HUES64 (cell line): ENCODE data around the gene SIGLECL1.
"Not testable (repeated sequence)": the region's sequence is repeated elsewhere in the genome, so short reads cannot be mapped to it uniquely, and the experiment has no call there.

Experiments
- H3K27ac ChIP-seq: 2 replicates; pipeline ENCODE4 v1.7.0; 2013; ENCODE audit warnings: low read depth, low read length, inconsistent platforms
- H3K27me3 ChIP-seq: 2 replicates; pipeline ENCODE4 v1.6.1; 2013; ENCODE audit warnings: mild to moderate bottlenecking, low read length; ENCODE audit not compliant: insufficient read depth
- H3K36me3 ChIP-seq: 2 replicates; pipeline ENCODE4 v1.6.1; 2013; ENCODE audit warnings: mild to moderate bottlenecking, low read length; ENCODE audit not compliant: insufficient read depth
- H3K4me1 ChIP-seq: 2 replicates; pipeline ENCODE4 v1.6.1; 2013; ENCODE audit warnings: mild to moderate bottlenecking, low read length, moderate library complexity; ENCODE audit not compliant: insufficient read depth
- H3K4me3 ChIP-seq: 2 replicates; pipeline ENCODE4 v1.5.1; 2013; ENCODE audit warnings: mild to moderate bottlenecking, low read length, moderate library complexity
- H3K9ac ChIP-seq: 2 replicates; pipeline ENCODE4 v1.6.1; 2013; ENCODE audit warnings: mild to moderate bottlenecking, low read depth, low read length
- H3K9me3 ChIP-seq: 2 replicates; pipeline ENCODE4 v1.6.1; 2013; ENCODE audit warnings: low read depth, low read length; ENCODE audit not compliant: insufficient read depth
- WGBS: fragments of 150-250, 120-280 bp; methylation state at CpG from one replicate; pipeline ENCODE4 v1.1.7; 2013; ENCODE audit warnings: missing lambda C conversion rate; 5-methylcytosine and 5-hydroxymethylcytosine counted together

The SIGLECL1 gene

GRCh38 chr19:51224163-51224641 is 26.7 kb upstream of the SIGLECL1 start:
- H3K27me3 ChIP-seq, result no peaks in the 10 kb centered on the region
- no peaks in the 10 kb centered on the region for H3K9me3 ChIP-seq
- no peaks in the 10 kb centered on the region for H3K36me3 ChIP-seq
- no peak overlapping the region for H3K4me3 ChIP-seq
- 75% methylated on average over 3 of the region's 3 CpGs for WGBS
- H3K9ac ChIP-seq, result no peak overlapping the region
- H3K27ac ChIP-seq, result no peak overlapping the region
- no peaks in the 10 kb centered on the region for H3K4me1 ChIP-seq

GRCh38 chr19:51224898-51225393 is 25.9 kb upstream of the SIGLECL1 start, which contains the start of gene CD33:
Gene CD33 (plus strand): TSS chr19:51225080. CDS start chr19:51225119, 39 bp downstream.
- H3K9ac ChIP-seq, H3K9me3 ChIP-seq, H3K4me3 ChIP-seq, H3K27me3 ChIP-seq, H3K4me1 ChIP-seq, H3K36me3 ChIP-seq, H3K27ac ChIP-seq: not testable (repeated sequence)
- 87% methylated on average over 10 of the region's 11 CpGs for WGBS

GRCh38 chr19:51226067-51226466 is 24.8 kb upstream of the SIGLECL1 start:
- Histone ChIP-seq H3K9ac (no peak overlapping the region), H3K27me3 (no peaks in the 10 kb centered on the region), H3K4me1 (no peaks in the 10 kb centered on the region), H3K27ac (no peak overlapping the region), H3K9me3 (no peaks in the 10 kb centered on the region), H3K36me3 (no peaks in the 10 kb centered on the region), H3K4me3 (no peak overlapping the region)
- 94% methylated on average over 3 of the region's 3 CpGs for WGBS

- H3K4me1 ChIP-seq, result no peaks in the 10 kb centered on the region
- 86% methylated on average over 2 of the region's 2 CpGs for WGBS
- no peak overlapping the region for H3K27ac ChIP-seq
- no peaks in the 10 kb centered on the region for H3K27me3 ChIP-seq
- no peaks in the 10 kb centered on the region for H3K9me3 ChIP-seq
- no peak overlapping the region for H3K9ac ChIP-seq
- H3K4me3 ChIP-seq, result no peak overlapping the region
- no peaks in the 10 kb centered on the region for H3K36me3 ChIP-seq
Measured at GRCh38 chr19:51227326-51227725, 23.6 kb upstream of the SIGLECL1 start.

- Histone ChIP-seq H3K4me3 (no peak overlapping the region), H3K9ac (no peak overlapping the region), H3K4me1 (no peaks in the 10 kb centered on the region), H3K9me3 (no peaks in the 10 kb centered on the region), H3K27me3 (no peaks in the 10 kb centered on the region), H3K27ac (no peak overlapping the region), H3K36me3 (no peaks in the 10 kb centered on the region)
- WGBS, result 85% methylated on average over 2 of the region's 2 CpGs
Measured at GRCh38 chr19:51227966-51228365, 22.9 kb upstream of the SIGLECL1 start.

- no peak overlapping the region for H3K27ac ChIP-seq
- H3K4me3 ChIP-seq, result no peak overlapping the region
- H3K27me3 ChIP-seq, result no peaks in the 10 kb centered on the region
- H3K9ac ChIP-seq, result no peak overlapping the region
- WGBS, result 91% methylated on average over 7 of the region's 7 CpGs
- H3K9me3 ChIP-seq, result no peaks in the 10 kb centered on the region
- no peaks in the 10 kb centered on the region for H3K4me1 ChIP-seq
- no peaks in the 10 kb centered on the region for H3K36me3 ChIP-seq
Measured at GRCh38 chr19:51240866-51241265, 10.0 kb upstream of the SIGLECL1 start.

GRCh38 chr19:51242881-51243630 is 7.8 kb upstream of the SIGLECL1 start:
- 93% methylated on average over 8 of the region's 8 CpGs for WGBS
- Histone ChIP-seq H3K4me1 (no peaks in the 10 kb centered on the region), H3K36me3 (no peaks in the 10 kb centered on the region), H3K27me3 (no peaks in the 10 kb centered on the region), H3K9me3 (no peaks in the 10 kb centered on the region), H3K4me3 (no peak overlapping the region), H3K27ac (no peak overlapping the region), H3K9ac (no peak overlapping the region)

GRCh38 chr19:51246164-51246552 is 4.7 kb upstream of the SIGLECL1 start:
- Histone ChIP-seq H3K4me1 (no peaks in the 10 kb centered on the region), H3K9me3 (no peaks in the 10 kb centered on the region), H3K27me3 (no peaks in the 10 kb centered on the region), H3K9ac (no peak overlapping the region), H3K36me3 (no peaks in the 10 kb centered on the region), H3K27ac (no peak overlapping the region), H3K4me3 (no peak overlapping the region)
- WGBS, result 88% methylated on average over 5 of the region's 5 CpGs

- H3K4me3 ChIP-seq, result no peak overlapping the region
- WGBS, result 89% methylated on average over 7 of the region's 7 CpGs
Measured at GRCh38 chr19:51247972-51248590, 2.8 kb upstream of the SIGLECL1 start.

GRCh38 chr19:51251468-51251820 is 564 bp downstream of the SIGLECL1 start:
- Histone ChIP-seq H3K27me3 (no peaks in the 10 kb centered on the region), H3K27ac (no peak overlapping the region), H3K9ac (no peak overlapping the region), H3K36me3 (no peaks in the 10 kb centered on the region), H3K4me1 (no peaks in the 10 kb centered on the region), H3K4me3 (no peak overlapping the region), H3K9me3 (no peaks in the 10 kb centered on the region)
- 92% methylated on average over 9 of the region's 9 CpGs for WGBS

More at GRCh38 chr19:51247972-51248590, 2.8 kb upstream of the SIGLECL1 start:
- H3K9ac ChIP-seq, result no peak overlapping the region
- H3K36me3 ChIP-seq, result no peaks in the 10 kb centered on the region
- no peaks in the 10 kb centered on the region for H3K9me3 ChIP-seq
- no peaks in the 10 kb centered on the region for H3K27me3 ChIP-seq
- H3K27ac ChIP-seq, result no peak overlapping the region
- no peaks in the 10 kb centered on the region for H3K4me1 ChIP-seq

- Histone ChIP-seq H3K4me1 (no peaks in the 10 kb centered on the region), H3K9me3 (no peaks in the 10 kb centered on the region), H3K36me3 (no peaks in the 10 kb centered on the region), H3K27me3 (no peaks in the 10 kb centered on the region), H3K4me3 (no peak overlapping the region), H3K9ac (no peak overlapping the region), H3K27ac (no peak overlapping the region)
- WGBS, result 90% methylated on average over 9 of the region's 9 CpGs
Measured at GRCh38 chr19:51252306-51253079, 1.6 kb downstream of the SIGLECL1 start.
